SH-SY5Y (cell line): ENCODE data around the gene FOXJ3.

Source experiments
- GATA2 ChIP-seq: IDR thresholded peaks from 2 replicates; pipeline ENCODE4 v1.6.1; 2011; ENCODE audit warnings: mild to moderate bottlenecking, low read depth, low read length
- GATA3 ChIP-seq: IDR thresholded peaks from 2 replicates; pipeline ENCODE4 v1.6.1; 2011; ENCODE audit warnings: low read depth, mild to moderate bottlenecking, low read length, moderate library complexity

DNA sequence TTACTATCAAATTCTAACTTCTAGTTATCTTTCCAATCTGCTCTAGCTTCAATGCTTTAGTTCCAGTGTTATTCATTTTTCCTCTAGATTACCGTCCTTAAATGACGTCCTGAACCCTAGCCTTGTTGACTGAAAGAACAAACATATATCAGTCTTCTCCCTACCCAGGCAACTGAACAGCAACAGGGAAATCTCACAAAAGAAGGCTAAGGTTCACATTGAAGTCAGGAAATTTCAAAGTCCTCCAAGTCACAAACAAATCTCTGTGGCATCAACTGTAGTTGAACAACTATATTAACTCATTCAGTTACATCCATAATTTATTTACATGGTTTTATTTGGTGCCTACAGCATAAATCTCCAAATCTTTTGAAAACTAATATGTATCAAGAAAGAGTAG is 19.5 kb downstream of the FOXJ3 start:
- TF ChIP-seq GATA3 (no peak), GATA2 (no peak)
